GOT3 (cell line): ENCODE results near the gene RTCB.

Source experiments
- DNase-seq: peaks from one replicate; lab custom pipeline; 2025; ENCODE audit warnings: mixed read lengths; lab: John Stamatoyannopoulos, UW

The RTCB gene

GRCh38 chr22:32339190-32340012 lies 72.6 kb downstream of the RTCB start:
- DNase-seq: no peak

DNA sequence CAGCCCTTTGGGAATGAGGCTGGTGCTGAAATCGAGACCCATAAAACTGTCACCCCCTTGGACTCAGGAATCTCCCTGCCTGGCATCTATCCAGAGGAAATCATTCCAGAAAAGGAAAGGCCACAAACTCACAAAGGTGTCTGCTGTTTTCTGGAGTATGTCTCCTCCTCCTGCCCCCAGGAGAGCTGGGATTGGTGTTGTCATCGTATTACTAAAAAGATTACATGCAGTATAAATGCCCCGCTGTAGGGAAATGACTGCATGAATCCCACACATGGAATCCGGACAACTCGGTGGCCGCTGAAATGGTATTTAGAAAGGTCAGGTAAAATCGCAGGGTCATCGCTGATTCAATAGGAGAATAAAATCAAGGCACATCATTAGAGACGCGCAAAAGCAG lies 73.3 kb downstream of the RTCB start:
- DNase-seq: no peak
